Mucosa of descending colon (tissue), 3 donors: ENCODE data around the gene PTGES3L. TPM values are rescaled to one million over a fixed set of nuclear protein-coding genes. Genes with fewer than 3 reads are reported as not detected.
"Not testable (repeated sequence)": the region's sequence is repeated elsewhere in the genome, so short reads cannot be mapped to it uniquely, and the experiment has no call there.

Source experiments
- ATAC-seq: fragments of 200-7000 bp; cut with Tn5 transposase; one replicate; pipeline ENCODE4 v1.9.1; 2020; ENCODE audit warnings: mild to moderate bottlenecking, moderate library complexity
- DNase-seq, 3 donors: peaks; one replicate each; pipeline ENCODE4 v3.0.0-alpha.2; 2020
- H3K36me3 ChIP-seq: fragments of 200-600 bp; one replicate; pipeline ENCODE4 v1.8.0; 2021; ENCODE audit warnings: low read depth, mild to moderate bottlenecking
- H3K4me1 ChIP-seq: fragments of 200-600 bp; one replicate; pipeline ENCODE4 v1.8.0; 2021; ENCODE audit warnings: low read depth, mild to moderate bottlenecking
- H3K4me3 ChIP-seq: fragments of 200-600 bp; one replicate; pipeline ENCODE4 v1.8.0; 2021; ENCODE audit warnings: mild to moderate bottlenecking
- H3K9me3 ChIP-seq: fragments of 200-600 bp; one replicate; pipeline ENCODE4 v1.8.0; 2021; ENCODE audit warnings: mild to moderate bottlenecking
- intact Hi-C, 2 donors: fragments of 100-400 bp; cut with DNase I in 1 of 2; cut with micrococcal nuclease in 1 of 2; formaldehyde crosslinking; loops; one replicate each; pipeline versions ENCODE4 v1.11.0 to v1.11.1; 2022; cut with DNase I, micrococcal nuclease
- total RNA-seq, 3 donors: library from RNA; stranded (reverse); fragmentation: NEBNext Ultra II Directional in 2 of 3; extraction: Animal tissue kit (Norgen Biotek cat#: 25700) in 2 of 3; gene quantifications; one replicate each; pipeline versions ENCODE4 v1.2.1 to v1.2.4, GENCODE V29; 2021 to 2023
- TF ChIP-seq, protein P1 (sequence below): fragments of 200-600 bp; IDR thresholded peaks from one replicate; pipeline ENCODE4 v1.8.0; 2022; ENCODE audit warnings: antibody characterized with exemption, mild to moderate bottlenecking
- donor health status: DM: no; HTN: no; CAD: no; lungs with moderate emphysema.
- donor health status: DM: no; HTN: no; CAD: no.
- donor health status: DM: no; HTN: yes; CAD: no.

PTGES3L gene
- total RNA-seq, 3 donors from 2014 or later, result 3.8 to 5.5 (median 4.4) TPM

- ATAC-seq (peak; percentile 29), DNase-seq (no peak)
- Histone ChIP-seq H3K36me3 (no peaks in the 10 kb centered on the region), H3K4me3 (no peak overlapping the region), H3K4me1 (no peaks in the 10 kb centered on the region), H3K9me3 (no peaks in the 10 kb centered on the region)
- TF ChIP-seq, protein P1, sequence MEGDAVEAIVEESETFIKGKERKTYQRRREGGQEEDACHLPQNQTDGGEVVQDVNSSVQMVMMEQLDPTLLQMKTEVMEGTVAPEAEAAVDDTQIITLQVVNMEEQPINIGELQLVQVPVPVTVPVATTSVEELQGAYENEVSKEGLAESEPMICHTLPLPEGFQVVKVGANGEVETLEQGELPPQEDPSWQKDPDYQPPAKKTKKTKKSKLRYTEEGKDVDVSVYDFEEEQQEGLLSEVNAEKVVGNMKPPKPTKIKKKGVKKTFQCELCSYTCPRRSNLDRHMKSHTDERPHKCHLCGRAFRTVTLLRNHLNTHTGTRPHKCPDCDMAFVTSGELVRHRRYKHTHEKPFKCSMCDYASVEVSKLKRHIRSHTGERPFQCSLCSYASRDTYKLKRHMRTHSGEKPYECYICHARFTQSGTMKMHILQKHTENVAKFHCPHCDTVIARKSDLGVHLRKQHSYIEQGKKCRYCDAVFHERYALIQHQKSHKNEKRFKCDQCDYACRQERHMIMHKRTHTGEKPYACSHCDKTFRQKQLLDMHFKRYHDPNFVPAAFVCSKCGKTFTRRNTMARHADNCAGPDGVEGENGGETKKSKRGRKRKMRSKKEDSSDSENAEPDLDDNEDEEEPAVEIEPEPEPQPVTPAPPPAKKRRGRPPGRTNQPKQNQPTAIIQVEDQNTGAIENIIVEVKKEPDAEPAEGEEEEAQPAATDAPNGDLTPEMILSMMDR, result no peak
- intact Hi-C loops, result no loop called here
Observed at GRCh38 chr17:42944211-42944610, 35.7 kb downstream of the PTGES3L start.

- peak; percentile 62 for ATAC-seq
- intact Hi-C loops, result loop anchor here (5.0 kb wide), 1 partner anchor 96 kb away; the partner anchor contains the start of gene AOC2 (in 2 of the 2)
Observed at GRCh38 chr17:42937712-42938596, 41.9 kb downstream of the PTGES3L start.

DNA sequence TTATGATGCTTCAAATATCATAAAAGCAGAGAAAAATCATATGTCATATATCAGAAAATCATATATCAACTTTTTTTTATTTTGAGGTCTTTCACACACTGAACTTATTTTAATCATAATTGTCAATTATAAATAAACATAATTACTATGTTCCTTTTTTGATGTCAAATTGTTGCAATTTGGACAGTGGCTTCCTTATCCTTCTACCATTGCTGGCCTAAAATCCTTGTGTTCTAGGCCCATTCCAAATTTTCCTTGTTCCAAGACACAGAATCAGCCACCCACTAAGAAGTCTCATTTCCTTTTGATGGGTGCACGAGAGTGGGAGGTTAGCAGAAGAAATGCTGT, 50.4 kb downstream of the PTGES3L start:
- H3K4me1 ChIP-seq, result no peaks in the 10 kb centered on the region
- TF ChIP-seq, protein P1, result no peak
- no peak overlapping the region for H3K4me3 ChIP-seq
- ATAC-seq (no peak), DNase-seq (no peak)
- no peaks in the 10 kb centered on the region for H3K9me3 ChIP-seq
- intact Hi-C loops, result no loop called here
- H3K36me3 ChIP-seq, result no peaks in the 10 kb centered on the region

More at GRCh38 chr17:42937712-42938596, 41.9 kb downstream of the PTGES3L start:
- Histone ChIP-seq H3K9me3 (no peaks in the 10 kb centered on the region), H3K4me1 (no peaks in the 10 kb centered on the region), H3K4me3 (no peak overlapping the region), H3K36me3 (no peaks in the 10 kb centered on the region)
- TF ChIP-seq, protein P1, result no peak
- peak in 2 of 3 donors; percentile 32 to 50 for DNase-seq

GRCh38 chr17:42928714-42929496, 51.0 kb downstream of the PTGES3L start:
- intact Hi-C loops, result no loop called here
- no peaks in the 10 kb centered on the region for H3K4me1 ChIP-seq
- ATAC-seq (peak; percentile 88), DNase-seq (peak in 1 of 3 donors; percentile 58)
- no peaks in the 10 kb centered on the region for H3K9me3 ChIP-seq
- H3K36me3 ChIP-seq, result no peaks in the 10 kb centered on the region
- TF ChIP-seq, protein P1, result peak; percentile 26
- H3K4me3 ChIP-seq, result no peak overlapping the region

GRCh38 chr17:42924891-42925290, 55.0 kb downstream of the PTGES3L start:
- Histone ChIP-seq H3K36me3 (no peaks in the 10 kb centered on the region), H3K9me3 (no peaks in the 10 kb centered on the region), H3K4me3 (no peak overlapping the region), H3K4me1 (no peaks in the 10 kb centered on the region)
- ATAC-seq (no peak), DNase-seq (no peak)
- intact Hi-C loops, result no loop called here
- TF ChIP-seq, protein P1, result no peak

DNA sequence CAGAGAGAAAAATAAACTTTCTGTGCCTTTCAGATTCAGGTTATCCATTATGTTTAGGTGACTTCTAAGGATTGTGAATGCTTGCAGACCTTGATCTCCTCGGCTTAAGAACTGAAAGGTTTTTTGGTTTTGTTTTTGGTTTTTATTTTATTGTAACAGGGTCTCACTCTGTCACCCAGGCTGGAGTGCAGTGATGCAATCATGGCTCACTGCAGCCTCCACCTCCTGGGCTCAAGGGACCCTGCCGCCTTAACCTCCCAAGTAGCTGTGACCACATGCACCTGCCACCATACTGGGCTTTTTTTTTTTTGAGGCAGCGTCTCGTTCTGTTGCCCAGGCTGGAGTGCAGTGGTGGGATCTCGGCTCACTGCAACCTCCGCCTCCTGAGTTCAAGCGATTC, 56.4 kb downstream of the PTGES3L start:
- ATAC-seq, H3K36me3 ChIP-seq, DNase-seq, H3K9me3 ChIP-seq, H3K4me3 ChIP-seq, intact Hi-C loops, H3K4me1 ChIP-seq: not testable (repeated sequence)
